ENCODE results near the gene KL.
A peak's percentile ranks its signal among the peaks of the same experiment; 100 is the strongest.

The KL gene

GRCh38 chr13:33033986-33034385 is 17.8 kb downstream of the KL start:
- no peak overlapping the region for H4K8ac ChIP-seq (ENCODE audit: low read length)
- H3K18ac ChIP-seq (ENCODE audit: low read depth in 1 of 2, low read length in 2 of 2): no peak overlapping the region
- DNase-seq: no peak
- no peak overlapping the region for H2BK12ac ChIP-seq (ENCODE audit: low read length in 2 of 2)
- H3K27ac ChIP-seq (ENCODE audit: low read length, poor library complexity, severe bottlenecking): no peak overlapping the region
- H2BK120ac ChIP-seq (ENCODE audit: low read depth, low read length): no peak overlapping the region
- no peak overlapping the region for H2AFZ ChIP-seq (ENCODE audit: low read depth, low read length)
- no peak overlapping the region for H2AK5ac ChIP-seq (ENCODE audit: low read length, severe bottlenecking)
- H3K4me2 ChIP-seq (ENCODE audit: low read length, poor library complexity, severe bottlenecking): no peak overlapping the region
- H4K91ac ChIP-seq (ENCODE audit: low read length): no peak overlapping the region
- H2BK5ac ChIP-seq (ENCODE audit: low read depth, low read length, poor library complexity, severe bottlenecking): no peak overlapping the region
- no peaks in the 10 kb centered on the region for H3K79me1 ChIP-seq (replicated peaks; ENCODE audit: low read length, poor library complexity, severe bottlenecking)
- no peak overlapping the region for H2BK15ac ChIP-seq (ENCODE audit: low read depth, poor library complexity, severe bottlenecking)
- H3K27me3 ChIP-seq (ENCODE audit: control insufficient read depth in 1 of 2, insufficient read depth in 1 of 2, low read length in 2 of 2): no peaks in the 10 kb centered on the region
- no peak overlapping the region for H3K4ac ChIP-seq (ENCODE audit: low read depth in 1 of 2, low read length in 2 of 2)
- H3K14ac ChIP-seq (ENCODE audit: low read length in 2 of 2): no peak overlapping the region
- H3K4me3 ChIP-seq (ENCODE audit: insufficient read depth in 1 of 2, low read depth in 1 of 2, low read length in 2 of 2): no peak overlapping the region
- H3K9ac ChIP-seq (ENCODE audit: low read length): no peak overlapping the region
- H3K9me3 ChIP-seq (ENCODE audit: control insufficient read depth, low read length): no peaks in the 10 kb centered on the region
- H3K4me1 ChIP-seq (ENCODE audit: control insufficient read depth, insufficient read depth, low read depth, low read length): no peaks in the 10 kb centered on the region
- H3K36me3 ChIP-seq (ENCODE audit: control insufficient read depth in 1 of 2, insufficient read depth in 2 of 2, low read depth in 1 of 2, low read length in 2 of 2): no peaks in the 10 kb centered on the region
- H3K23ac ChIP-seq (ENCODE audit: low read length in 2 of 2): no peak overlapping the region

DNA sequence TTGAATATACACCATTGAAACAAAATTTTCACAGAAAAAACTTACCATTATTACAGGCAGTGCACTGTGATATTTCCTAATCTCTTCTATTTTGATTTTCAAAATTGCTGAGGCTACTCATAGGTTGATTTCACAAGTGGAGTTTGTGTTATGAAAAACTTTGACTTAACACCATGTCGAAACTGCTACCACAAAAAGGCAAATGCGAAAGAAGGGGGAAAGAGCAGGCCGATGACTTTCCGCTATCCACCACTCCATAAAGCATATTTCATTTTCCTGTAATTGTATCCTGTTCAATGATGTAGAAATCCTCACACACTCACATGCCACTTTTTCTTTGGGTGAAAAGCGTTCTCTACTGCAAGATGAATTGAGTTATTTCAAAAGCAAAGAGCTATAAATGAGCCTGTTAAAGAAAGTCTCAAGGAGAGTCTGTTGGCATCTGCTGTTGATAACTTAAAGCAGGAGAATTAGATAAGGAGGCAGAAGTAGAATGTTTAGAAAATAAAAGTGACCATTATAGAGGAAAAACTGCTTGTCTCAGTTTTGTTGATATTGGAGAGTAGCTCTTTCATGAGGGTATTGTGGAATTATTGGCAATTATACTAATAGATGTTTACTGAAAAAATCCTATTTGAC is 18.8 kb downstream of the KL start:
- H2BK15ac ChIP-seq (ENCODE audit: low read depth, poor library complexity, severe bottlenecking): no peak overlapping the region
- no peak overlapping the region for H3K14ac ChIP-seq (ENCODE audit: low read length in 2 of 2)
- no peak overlapping the region for H3K27ac ChIP-seq (ENCODE audit: low read length, poor library complexity, severe bottlenecking)
- H2AK5ac ChIP-seq (ENCODE audit: low read length, severe bottlenecking): no peak overlapping the region
- no peaks in the 10 kb centered on the region for H3K4me1 ChIP-seq (ENCODE audit: control insufficient read depth, insufficient read depth, low read depth, low read length)
- H2BK12ac ChIP-seq (ENCODE audit: low read length in 2 of 2): no peak overlapping the region
- no peak overlapping the region for H3K4me2 ChIP-seq (ENCODE audit: low read length, poor library complexity, severe bottlenecking)
- no peaks in the 10 kb centered on the region for H3K36me3 ChIP-seq (ENCODE audit: control insufficient read depth in 1 of 2, insufficient read depth in 2 of 2, low read depth in 1 of 2, low read length in 2 of 2)
- H2AFZ ChIP-seq (ENCODE audit: low read depth, low read length): no peak overlapping the region
- H3K4ac ChIP-seq (ENCODE audit: low read depth in 1 of 2, low read length in 2 of 2): no peak overlapping the region
- H3K4me3 ChIP-seq (ENCODE audit: insufficient read depth in 1 of 2, low read depth in 1 of 2, low read length in 2 of 2): no peak overlapping the region
- H4K8ac ChIP-seq (ENCODE audit: low read length): no peak overlapping the region
- no peak overlapping the region for H2BK120ac ChIP-seq (ENCODE audit: low read depth, low read length)
- H3K9ac ChIP-seq (ENCODE audit: low read length): no peak overlapping the region
- no peak overlapping the region for H3K23ac ChIP-seq (ENCODE audit: low read length in 2 of 2)
- no peak for DNase-seq
- no peaks in the 10 kb centered on the region for H3K27me3 ChIP-seq (ENCODE audit: control insufficient read depth in 1 of 2, insufficient read depth in 1 of 2, low read length in 2 of 2)
- no peak overlapping the region for H4K91ac ChIP-seq (ENCODE audit: low read length)
- no peak overlapping the region for H2BK5ac ChIP-seq (ENCODE audit: low read depth, low read length, poor library complexity, severe bottlenecking)
- WGBS: 94% methylated on average over 3 of the region's 5 CpGs
- no peaks in the 10 kb centered on the region for H3K79me1 ChIP-seq (replicated peaks; ENCODE audit: low read length, poor library complexity, severe bottlenecking)
- no peaks in the 10 kb centered on the region for H3K9me3 ChIP-seq (ENCODE audit: control insufficient read depth, low read length)
- H3K18ac ChIP-seq (ENCODE audit: low read depth in 1 of 2, low read length in 2 of 2): no peak overlapping the region

DNA sequence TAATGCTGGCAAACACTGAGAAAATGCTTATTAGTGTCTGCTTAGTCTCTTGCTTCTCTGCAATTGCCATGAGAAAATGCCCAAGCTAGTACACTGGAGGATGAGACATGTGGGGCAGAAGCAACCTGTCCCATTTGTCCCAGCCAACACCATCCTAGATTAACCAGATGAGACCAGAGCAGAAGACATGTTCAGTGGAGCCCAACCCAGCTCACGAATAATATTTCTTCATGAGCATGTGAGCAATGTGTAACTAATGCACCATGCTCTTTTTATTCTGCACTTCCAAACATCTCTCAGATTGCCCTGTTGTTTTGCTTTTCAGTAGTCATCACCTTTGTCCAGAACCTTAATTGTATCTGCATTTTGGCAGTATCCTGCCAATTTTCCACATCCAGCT is 21.4 kb downstream of the KL start:
- Histone ChIP-seq H3K4me2 (ENCODE audit: low read length, poor library complexity, severe bottlenecking) (no peak overlapping the region), H3K9me3 (ENCODE audit: control insufficient read depth, low read length) (no peaks in the 10 kb centered on the region), H3K4ac (ENCODE audit: low read depth in 1 of 2, low read length in 2 of 2) (no peak overlapping the region), H3K36me3 (ENCODE audit: control insufficient read depth in 1 of 2, insufficient read depth in 2 of 2, low read depth in 1 of 2, low read length in 2 of 2) (no peaks in the 10 kb centered on the region), H2BK120ac (ENCODE audit: low read depth, low read length) (no peak overlapping the region), H4K8ac (ENCODE audit: low read length) (no peak overlapping the region), H3K27ac (ENCODE audit: low read length, poor library complexity, severe bottlenecking) (no peak overlapping the region), H3K18ac (ENCODE audit: low read depth in 1 of 2, low read length in 2 of 2) (no peak overlapping the region), H3K9ac (ENCODE audit: low read length) (no peak overlapping the region), H3K23ac (ENCODE audit: low read length in 2 of 2) (no peak overlapping the region), H3K27me3 (ENCODE audit: control insufficient read depth in 1 of 2, insufficient read depth in 1 of 2, low read length in 2 of 2) (no peaks in the 10 kb centered on the region), H3K14ac (ENCODE audit: low read length in 2 of 2) (peak overlapping the region in 1 of 2 experiments; percentile 41), H2BK12ac (ENCODE audit: low read length in 2 of 2) (no peak overlapping the region), H2BK5ac (ENCODE audit: low read depth, low read length, poor library complexity, severe bottlenecking) (no peak overlapping the region), H2AFZ (ENCODE audit: low read depth, low read length) (no peak overlapping the region), H2AK5ac (ENCODE audit: low read length, severe bottlenecking) (no peak overlapping the region), H3K4me1 (ENCODE audit: control insufficient read depth, insufficient read depth, low read depth, low read length) (no peaks in the 10 kb centered on the region), H3K79me1 (replicated peaks; ENCODE audit: low read length, poor library complexity, severe bottlenecking) (no peaks in the 10 kb centered on the region), H4K91ac (ENCODE audit: low read length) (no peak overlapping the region), H2BK15ac (ENCODE audit: low read depth, poor library complexity, severe bottlenecking) (no peak overlapping the region), H3K4me3 (ENCODE audit: insufficient read depth in 1 of 2, low read depth in 1 of 2, low read length in 2 of 2) (no peak overlapping the region)
- 90% methylated on average over 1 of the region's 1 CpG for WGBS
- no peak for DNase-seq

- Histone ChIP-seq H3K79me1 (replicated peaks; ENCODE audit: low read length, poor library complexity, severe bottlenecking) (no peaks in the 10 kb centered on the region), H4K91ac (ENCODE audit: low read length) (no peak overlapping the region), H3K4me3 (ENCODE audit: insufficient read depth in 1 of 2, low read depth in 1 of 2, low read length in 2 of 2) (no peak overlapping the region), H2AFZ (ENCODE audit: low read depth, low read length) (no peak overlapping the region), H3K14ac (ENCODE audit: low read length in 2 of 2) (no peak overlapping the region), H3K4me2 (ENCODE audit: low read length, poor library complexity, severe bottlenecking) (no peak overlapping the region), H3K4me1 (ENCODE audit: control insufficient read depth, insufficient read depth, low read depth, low read length) (no peaks in the 10 kb centered on the region), H3K9ac (ENCODE audit: low read length) (no peak overlapping the region), H2AK5ac (ENCODE audit: low read length, severe bottlenecking) (no peak overlapping the region), H3K27me3 (ENCODE audit: control insufficient read depth in 1 of 2, insufficient read depth in 1 of 2, low read length in 2 of 2) (no peaks in the 10 kb centered on the region), H3K36me3 (ENCODE audit: control insufficient read depth in 1 of 2, insufficient read depth in 2 of 2, low read depth in 1 of 2, low read length in 2 of 2) (no peaks in the 10 kb centered on the region), H3K27ac (ENCODE audit: low read length, poor library complexity, severe bottlenecking) (no peak overlapping the region), H2BK15ac (ENCODE audit: low read depth, poor library complexity, severe bottlenecking) (no peak overlapping the region), H2BK120ac (ENCODE audit: low read depth, low read length) (no peak overlapping the region), H3K18ac (ENCODE audit: low read depth in 1 of 2, low read length in 2 of 2) (no peak overlapping the region), H3K4ac (ENCODE audit: low read depth in 1 of 2, low read length in 2 of 2) (no peak overlapping the region), H3K9me3 (ENCODE audit: control insufficient read depth, low read length) (no peaks in the 10 kb centered on the region), H4K8ac (ENCODE audit: low read length) (no peak overlapping the region), H2BK12ac (ENCODE audit: low read length in 2 of 2) (no peak overlapping the region), H2BK5ac (ENCODE audit: low read depth, low read length, poor library complexity, severe bottlenecking) (no peak overlapping the region), H3K23ac (ENCODE audit: low read length in 2 of 2) (no peak overlapping the region)
- no peak for DNase-seq
- WGBS: no CpG with 5 or more reads among the region's 2 CpGs
These were observed 23.9 kb downstream of the KL start for GRCh38 chr13:33040090-33040489.
